ENCODE data around the gene TLE1. TPM values are rescaled to one million over a fixed set of nuclear protein-coding genes. Genes with fewer than 3 reads are reported as not detected.

TLE1 gene
- total RNA-seq, 2 experiments from 2014 or later = 0.07 to 0.23 TPM

GRCh38 chr9:81669041-81669651 lies 20.2 kb downstream of the TLE1 start:
- Mint-ChIP-seq H3K27me3 (no peaks in the 10 kb centered on the region), H3K4me1 (no peaks in the 10 kb centered on the region), H3K27ac (no peak overlapping the region), H3K9me3 (ENCODE audit: low read depth) (no peaks in the 10 kb centered on the region), H3K36me3 (ENCODE audit: low read depth) (no peaks in the 10 kb centered on the region), H3K4me3 (no peak overlapping the region)
- intact Hi-C loops (cut with DNase I, micrococcal nuclease) = no loop called here
- DNase-seq (no peak), ATAC-seq (no peak)
- ChIA-PET POLR2A (no interaction called here), CTCF (no interaction called here)

- CTCF ChIA-PET = no interaction called here
- no peaks in the 10 kb centered on the region for H3K4me1 Mint-ChIP-seq
- ATAC-seq = no peak
Observed at GRCh38 chr9:81666123-81666522, 23.2 kb downstream of the TLE1 start.

DNA sequence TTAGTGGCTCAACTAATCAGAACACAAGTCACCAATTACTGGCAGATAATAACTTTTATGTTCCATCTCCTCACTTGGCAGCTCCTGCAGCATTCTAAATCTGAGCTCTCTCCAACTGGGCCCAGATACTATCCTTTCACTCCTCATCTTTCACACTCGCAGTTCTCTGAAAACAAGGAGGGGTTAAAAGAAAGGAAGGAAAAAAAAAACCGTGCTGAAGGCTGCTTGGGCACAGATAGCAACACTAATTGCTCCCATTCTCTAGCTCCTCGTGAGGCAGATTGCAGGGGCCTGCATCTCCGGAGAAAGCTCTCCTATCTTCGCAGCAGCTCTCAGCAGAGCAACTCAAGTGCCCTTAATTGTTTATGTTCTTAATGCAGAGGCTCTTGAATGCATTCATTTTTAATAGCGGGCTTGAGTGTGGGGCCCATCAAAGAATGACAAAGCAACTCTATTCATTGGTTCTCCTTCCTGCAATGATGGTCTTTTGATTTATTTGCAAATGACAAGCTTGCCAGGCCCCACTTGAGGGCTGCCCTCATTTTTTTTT lies 23.9 kb downstream of the TLE1 start:
- no peak overlapping the region for H3K4me3 Mint-ChIP-seq
- CTCF ChIA-PET = no interaction called here
- POLR2A ChIA-PET = no interaction called here
- ATAC-seq = no peak
- no peak for DNase-seq
- H3K36me3 Mint-ChIP-seq (ENCODE audit: low read depth) = no peaks in the 10 kb centered on the region
- H3K27me3 Mint-ChIP-seq = no peaks in the 10 kb centered on the region
- H3K27ac Mint-ChIP-seq = no peak overlapping the region
- intact Hi-C loops (cut with DNase I, micrococcal nuclease) = no loop called here
- no peaks in the 10 kb centered on the region for H3K9me3 Mint-ChIP-seq (ENCODE audit: low read depth)
- H3K4me1 Mint-ChIP-seq = no peaks in the 10 kb centered on the region

More at GRCh38 chr9:81666123-81666522, 23.2 kb downstream of the TLE1 start:
- H3K27ac Mint-ChIP-seq = no peak overlapping the region
- H3K9me3 Mint-ChIP-seq (ENCODE audit: low read depth) = no peaks in the 10 kb centered on the region
- H3K36me3 Mint-ChIP-seq (ENCODE audit: low read depth) = no peaks in the 10 kb centered on the region
- no peaks in the 10 kb centered on the region for H3K27me3 Mint-ChIP-seq
- intact Hi-C loops (cut with DNase I, micrococcal nuclease) = no loop called here
- no peak for DNase-seq
- no peak overlapping the region for H3K4me3 Mint-ChIP-seq
- POLR2A ChIA-PET = no interaction called here

DNA sequence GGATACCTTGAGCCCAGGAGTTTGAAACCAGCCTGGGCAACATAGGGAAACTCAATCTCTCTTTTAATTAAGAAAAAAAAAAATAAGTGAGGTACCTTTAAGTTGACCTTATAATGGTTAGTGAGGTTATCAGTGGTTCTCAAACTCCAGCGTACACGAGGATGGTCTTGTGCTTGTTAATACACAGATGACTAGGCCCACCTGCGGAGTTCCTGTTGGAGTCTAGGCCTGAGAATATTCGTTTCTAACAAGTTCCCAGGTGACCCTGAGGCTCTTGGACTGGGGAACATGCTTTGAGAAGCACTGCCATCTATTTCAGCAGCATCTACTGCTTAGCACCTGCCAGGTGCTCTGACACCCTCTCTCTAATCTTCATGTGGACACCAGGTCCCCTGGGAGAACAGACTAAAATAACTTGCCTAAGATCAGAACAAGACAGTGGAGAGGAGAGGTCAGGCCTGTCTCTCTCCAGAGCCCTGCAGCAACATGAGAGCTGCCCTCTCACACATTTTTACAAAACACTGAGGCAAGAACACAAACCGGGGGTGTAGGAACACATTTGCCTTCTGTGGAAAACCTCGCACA lies 24.6 kb downstream of the TLE1 start:
- Mint-ChIP-seq H3K9me3 (ENCODE audit: low read depth) (no peaks in the 10 kb centered on the region), H3K36me3 (ENCODE audit: low read depth) (no peaks in the 10 kb centered on the region), H3K4me3 (no peak overlapping the region), H3K27me3 (no peaks in the 10 kb centered on the region), H3K27ac (no peak overlapping the region), H3K4me1 (no peaks in the 10 kb centered on the region)
- ChIA-PET CTCF (no interaction called here), POLR2A (no interaction called here)
- ATAC-seq = no peak
- no peak for DNase-seq
- intact Hi-C loops (cut with DNase I, micrococcal nuclease) = no loop called here

DNA sequence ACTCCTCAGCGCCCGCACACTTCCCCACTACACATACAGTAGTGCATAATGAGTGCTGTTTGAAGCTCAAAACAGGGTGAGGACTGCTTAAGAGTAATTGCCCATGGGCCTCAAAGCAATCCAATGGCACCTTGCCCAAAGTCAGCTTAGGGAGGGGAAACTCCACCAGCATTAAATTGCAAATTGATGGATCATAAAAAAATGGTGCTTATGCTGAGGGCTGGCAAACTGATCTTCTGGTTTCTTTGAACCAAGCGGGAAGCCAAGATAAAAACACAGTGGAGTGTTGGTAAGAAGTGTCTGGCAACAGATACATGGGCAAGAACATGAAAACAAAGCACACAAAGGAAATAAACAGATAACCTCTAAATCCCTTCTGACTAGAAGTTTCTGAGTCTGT lies 28.0 kb downstream of the TLE1 start:
- ATAC-seq = no peak
- no peak overlapping the region for H3K4me3 Mint-ChIP-seq
- no peaks in the 10 kb centered on the region for H3K36me3 Mint-ChIP-seq (ENCODE audit: low read depth)
- no peaks in the 10 kb centered on the region for H3K4me1 Mint-ChIP-seq
- no peaks in the 10 kb centered on the region for H3K27me3 Mint-ChIP-seq
- DNase-seq = no peak
- CTCF ChIA-PET = no interaction called here
- POLR2A ChIA-PET = no interaction called here
- intact Hi-C loops (cut with DNase I, micrococcal nuclease) = no loop called here
- no peak overlapping the region for H3K27ac Mint-ChIP-seq
- H3K9me3 Mint-ChIP-seq (ENCODE audit: low read depth) = no peaks in the 10 kb centered on the region

DNA sequence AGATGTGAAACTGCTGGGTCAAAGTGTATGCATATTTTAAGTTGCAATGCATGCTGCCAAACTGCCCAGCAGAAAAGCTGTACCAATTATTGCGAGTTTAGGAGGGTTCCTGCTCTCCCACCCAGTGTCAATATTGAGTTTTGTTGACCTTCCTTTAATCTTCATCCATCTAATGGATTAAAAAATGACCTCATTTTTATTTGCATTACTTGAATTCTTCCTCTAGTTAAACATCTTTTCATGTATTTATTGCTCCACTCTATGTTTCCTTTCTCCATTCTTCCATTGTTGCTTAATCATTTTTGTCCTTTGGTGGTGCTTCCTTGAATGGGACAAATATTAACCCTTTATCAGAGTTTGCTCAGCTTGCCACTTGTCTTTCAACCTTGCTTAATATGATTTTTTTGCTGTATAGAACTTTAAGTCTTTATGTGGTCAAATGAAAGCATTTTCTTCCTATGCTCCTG lies 32.4 kb downstream of the TLE1 start:
- no peak for DNase-seq
- CTCF ChIA-PET = no interaction called here
- POLR2A ChIA-PET = no interaction called here
- H3K27me3 Mint-ChIP-seq = no peaks in the 10 kb centered on the region
- peaks cover 8% of the 10 kb centered on the region for H3K4me1 Mint-ChIP-seq
- intact Hi-C loops (cut with DNase I, micrococcal nuclease) = no loop called here
- H3K36me3 Mint-ChIP-seq (ENCODE audit: low read depth) = no peaks in the 10 kb centered on the region
- H3K4me3 Mint-ChIP-seq = no peak overlapping the region
- H3K27ac Mint-ChIP-seq = no peak overlapping the region
- ATAC-seq = no peak
- no peaks in the 10 kb centered on the region for H3K9me3 Mint-ChIP-seq (ENCODE audit: low read depth)

DNA sequence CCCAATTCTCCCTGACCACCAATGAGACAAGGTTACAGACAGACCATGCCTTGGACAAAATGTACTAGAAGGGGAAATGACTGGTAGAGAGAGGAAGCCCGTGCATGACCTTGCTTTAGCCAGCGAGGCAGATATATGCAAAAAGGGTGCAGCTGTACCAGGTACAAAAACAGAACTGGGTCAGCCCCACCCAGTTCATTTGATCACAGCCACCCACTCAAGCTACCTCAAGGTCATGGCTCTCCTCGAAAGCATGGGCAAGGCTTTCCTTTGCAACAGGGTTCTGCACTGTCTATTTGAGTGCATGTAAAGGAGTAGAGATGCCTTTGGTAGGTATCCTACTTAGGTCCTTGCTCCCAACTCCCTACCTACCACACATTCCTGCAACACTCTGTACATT lies 33.3 kb downstream of the TLE1 start:
- H3K4me3 Mint-ChIP-seq = no peak overlapping the region

DNA sequence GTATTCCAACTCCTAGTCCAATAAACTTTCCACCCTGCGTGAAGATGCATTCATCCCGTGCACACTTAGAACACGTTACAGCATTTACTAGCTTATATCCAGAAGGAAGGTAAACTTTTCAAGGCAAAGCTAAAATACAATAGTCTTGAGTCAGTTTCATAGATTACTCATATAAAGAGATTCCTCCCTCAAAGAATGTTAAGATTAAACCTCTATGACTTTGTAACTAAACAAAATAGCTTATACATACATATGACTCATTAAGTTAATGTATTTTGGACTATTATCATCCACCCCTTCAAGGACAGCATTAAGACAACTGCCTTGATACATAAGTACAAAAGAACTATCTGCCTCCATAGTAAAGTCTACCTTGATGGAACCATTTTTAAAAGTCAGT lies 36.1 kb downstream of the TLE1 start:
- ChIA-PET CTCF (no interaction called here), POLR2A (no interaction called here)
- DNase-seq = no peak
- H3K4me1 Mint-ChIP-seq = peaks cover 8% of the 10 kb centered on the region
- intact Hi-C loops (cut with DNase I, micrococcal nuclease) = no loop called here
- H3K27me3 Mint-ChIP-seq = no peaks in the 10 kb centered on the region
- no peak for ATAC-seq
- no peaks in the 10 kb centered on the region for H3K9me3 Mint-ChIP-seq (ENCODE audit: low read depth)
- no peak overlapping the region for H3K27ac Mint-ChIP-seq
- no peak overlapping the region for H3K4me3 Mint-ChIP-seq
- H3K36me3 Mint-ChIP-seq (ENCODE audit: low read depth) = no peaks in the 10 kb centered on the region

More for the DNA sequence above, 33.3 kb downstream of the TLE1 start:
- Mint-ChIP-seq H3K36me3 (ENCODE audit: low read depth) (no peaks in the 10 kb centered on the region), H3K9me3 (ENCODE audit: low read depth) (no peaks in the 10 kb centered on the region), H3K4me1 (peaks cover 8% of the 10 kb centered on the region), H3K27ac (no peak overlapping the region), H3K27me3 (no peaks in the 10 kb centered on the region)
- no peak for DNase-seq
- ChIA-PET CTCF (interaction anchor here (0.7 kb wide), 1 partner anchor 1879 kb away, joined by 3 read pairs; no protein-coding TSS in a partner anchor), POLR2A (no interaction called here)
- intact Hi-C loops (cut with DNase I, micrococcal nuclease) = no loop called here
- ATAC-seq = no peak

- ChIA-PET POLR2A (interaction anchor here (0.6 kb wide), 1 partner anchor 194 kb away, joined by 5 read pairs; no protein-coding TSS in a partner anchor), CTCF (no interaction called here)
- DNase-seq = no peak
- Mint-ChIP-seq H3K27ac (no peak overlapping the region), H3K36me3 (ENCODE audit: low read depth) (no peaks in the 10 kb centered on the region), H3K9me3 (ENCODE audit: low read depth) (no peaks in the 10 kb centered on the region), H3K4me3 (no peak overlapping the region), H3K4me1 (peaks cover 8% of the 10 kb centered on the region), H3K27me3 (no peaks in the 10 kb centered on the region)
- no peak for ATAC-seq
- intact Hi-C loops (cut with DNase I, micrococcal nuclease) = no loop called here
Observed at GRCh38 chr9:81652058-81652687, 37.2 kb downstream of the TLE1 start.

DNA sequence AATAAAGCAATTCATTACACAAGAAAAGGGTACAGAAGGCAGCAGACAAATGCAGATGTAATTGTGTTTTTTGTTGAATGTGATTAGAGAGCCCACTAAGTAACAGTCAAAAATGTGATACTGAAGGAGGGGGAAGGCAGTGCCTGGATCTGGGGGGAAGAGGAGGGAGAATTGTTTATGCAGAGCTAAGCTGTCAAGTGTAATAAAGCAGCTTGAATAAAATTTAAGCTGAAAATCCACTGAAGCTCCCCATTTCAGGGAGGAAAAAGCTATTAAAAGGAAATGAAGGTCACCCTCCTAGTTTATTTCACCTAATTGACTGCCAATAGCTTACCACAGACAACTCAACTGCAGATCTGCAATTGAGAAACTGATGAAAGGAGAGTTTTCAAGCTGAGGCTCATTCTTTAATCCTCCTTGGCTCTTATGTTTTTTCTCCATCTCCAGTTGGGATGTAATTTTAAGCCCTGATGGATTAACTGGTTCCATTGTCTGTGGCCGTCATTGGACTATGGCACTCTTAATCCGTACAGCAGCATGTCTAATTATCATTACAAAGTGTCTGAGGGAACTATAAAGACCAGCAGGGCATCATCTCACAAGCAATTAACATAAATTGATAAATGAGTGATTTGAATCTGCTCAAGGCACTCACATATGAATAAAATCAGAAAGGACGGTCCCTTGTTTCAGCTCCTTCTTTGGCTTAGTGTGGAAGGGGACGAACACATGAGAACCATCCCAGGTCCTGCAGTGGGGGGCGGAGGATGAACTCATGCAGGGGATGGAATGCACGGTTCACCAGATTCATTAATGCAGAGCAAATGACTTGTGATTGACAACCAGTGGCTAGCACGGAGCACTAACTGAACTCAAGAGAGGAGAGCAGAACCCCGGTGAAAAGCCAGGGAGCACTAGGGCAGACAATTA lies 38.5 kb downstream of the TLE1 start:
- no peaks in the 10 kb centered on the region for H3K27me3 Mint-ChIP-seq
- DNase-seq (no peak), ATAC-seq (no peak)
- peaks cover 4% of the 10 kb centered on the region for H3K4me1 Mint-ChIP-seq
- no peaks in the 10 kb centered on the region for H3K36me3 Mint-ChIP-seq (ENCODE audit: low read depth)
- no peaks in the 10 kb centered on the region for H3K9me3 Mint-ChIP-seq (ENCODE audit: low read depth)
- H3K27ac Mint-ChIP-seq = no peak overlapping the region
- no peak overlapping the region for H3K4me3 Mint-ChIP-seq
- ChIA-PET POLR2A (no interaction called here), CTCF (interaction anchor here (0.6 to 1.0 kb wide), 2 partner anchors 22 to 536 kb away, joined by 3 read pairs; no protein-coding TSS in a partner anchor)
- intact Hi-C loops (cut with DNase I, micrococcal nuclease) = no loop called here

DNA sequence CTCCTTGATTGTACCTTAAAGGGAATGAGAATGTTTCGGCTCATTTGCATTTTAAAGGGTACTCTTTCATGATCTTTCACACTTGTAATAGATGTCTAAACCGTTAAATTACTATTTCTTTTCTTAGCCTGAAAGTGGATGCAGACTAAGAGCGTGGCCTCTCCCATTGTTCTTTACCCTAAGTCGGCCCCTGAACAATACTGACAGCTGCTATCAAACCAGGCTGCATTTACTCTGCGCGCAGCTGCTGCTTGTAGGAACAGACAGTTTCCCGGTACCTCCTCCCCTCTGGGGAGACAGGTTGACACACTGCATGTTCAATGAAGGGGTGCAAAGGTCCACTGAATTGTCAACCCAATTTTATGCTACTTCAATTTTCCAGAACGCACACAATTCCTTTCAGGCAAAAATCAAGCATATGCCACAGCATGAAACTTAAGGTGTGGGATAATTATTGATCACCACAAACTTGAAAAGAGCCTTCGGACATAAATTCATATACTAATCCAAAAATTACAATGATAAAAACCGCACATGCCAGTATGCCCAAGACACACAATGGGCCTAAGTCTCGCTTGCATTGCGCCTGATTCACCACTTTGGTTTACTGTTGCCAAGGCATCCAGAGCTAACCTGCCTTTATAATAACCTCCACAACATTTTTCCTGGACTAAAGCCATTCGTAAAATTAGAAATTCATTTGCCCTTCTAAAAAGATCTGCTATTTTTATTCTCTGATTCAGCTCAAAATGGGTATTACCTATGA lies 39.7 kb downstream of the TLE1 start:
- no peaks in the 10 kb centered on the region for H3K36me3 Mint-ChIP-seq (ENCODE audit: low read depth)
- no peaks in the 10 kb centered on the region for H3K4me1 Mint-ChIP-seq
- no peak overlapping the region for H3K27ac Mint-ChIP-seq
- POLR2A ChIA-PET = no interaction called here
- no peak overlapping the region for H3K4me3 Mint-ChIP-seq
- intact Hi-C loops (cut with DNase I, micrococcal nuclease) = no loop called here
- CTCF ChIA-PET = no interaction called here
- no peaks in the 10 kb centered on the region for H3K27me3 Mint-ChIP-seq
- no peaks in the 10 kb centered on the region for H3K9me3 Mint-ChIP-seq (ENCODE audit: low read depth)
- DNase-seq = no peak
- ATAC-seq = no peak
